Measurements from ENCODE around the gene IFNLR1. TPM values are rescaled to one million over a fixed set of nuclear protein-coding genes. Genes with fewer than 3 reads are reported as not detected.
A peak's percentile ranks its signal among the peaks of the same experiment; 100 is the strongest.

Gene IFNLR1
- total and polyA plus RNA-seq, 2 of the 8 experiments (the other 6 are each of a cell fraction or from before 2014, with no cell fraction given): 6.8 to 10.1 TPM

- peak; percentile 73; the same call in 1 of the 2 replicates for TF ChIP-seq YY1 (IDR thresholded peaks at IDR 0.05; ENCODE audit: low read depth, low read length)
- TF ChIP-seq RFX5 (IDR thresholded peaks at IDR 0.05; ENCODE audit: borderline replicate concordance, low read depth, low read length): no peak
- peak; percentile 55 to 70; a peak in 3 of 4 replicates for TF ChIP-seq RAD21 (IDR thresholded peaks at IDR 0.05 in 1 of 2, conservative IDR thresholded peaks at IDR 0.05 in 1 of 2; ENCODE audit: low read depth in 2 of 2, low read length in 2 of 2)
- peak; percentile 96 for TF ChIP-seq TAF7 (optimal IDR thresholded peaks at IDR 0.05; ENCODE audit: borderline replicate concordance, low read depth, low read length)
- TF ChIP-seq HDAC2 (IDR thresholded peaks at IDR 0.05; ENCODE audit: borderline replicate concordance in 1 of 2, low read depth in 2 of 2, low read length in 2 of 2): no peak
- TF ChIP-seq ZNF274 (IDR thresholded peaks at IDR 0.05; ENCODE audit: borderline replicate concordance, extremely low read depth, low read length): no peak
- TF ChIP-seq TCF12 (IDR thresholded peaks at IDR 0.05; ENCODE audit: low read depth, low read length): no peak
- TF ChIP-seq TBP (IDR thresholded peaks at IDR 0.05; ENCODE audit: low read depth, low read length): peak; percentile 88
Observed at GRCh38 chr1:24150234-24151174, 36.6 kb downstream of the IFNLR1 start (continued).

Measured in H1 (cell line).